COLO668 (cell line): Measurements from ENCODE around the gene SASH1.

Experiments used
- DNase-seq: peaks from one replicate; lab custom pipeline; 2025; ENCODE audit not compliant: unreplicated experiment; lab: John Stamatoyannopoulos, UW

SASH1 gene

GRCh38 chr6:148430897-148431296, 88.3 kb downstream of the SASH1 start:
- DNase-seq = no peak

DNA sequence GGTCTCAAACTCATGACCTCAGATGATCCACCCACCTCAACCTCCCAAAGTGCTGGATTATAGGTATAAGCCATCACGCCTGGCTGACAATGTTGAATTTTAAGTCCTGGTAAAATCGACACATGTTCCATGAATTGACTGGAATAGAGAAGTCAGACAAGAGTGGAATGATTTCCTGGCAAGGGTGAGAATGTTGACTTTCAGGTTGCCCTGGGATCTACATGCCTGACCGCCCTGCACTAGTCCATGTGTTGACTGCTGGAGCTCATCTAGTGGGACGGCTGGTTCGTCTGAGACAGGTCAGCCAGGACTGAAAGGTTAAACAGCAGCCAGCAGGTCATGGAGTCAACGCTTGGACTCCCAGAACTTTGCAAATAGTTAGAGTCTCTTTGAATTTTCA, 88.8 kb downstream of the SASH1 start:
- no peak for DNase-seq

DNA sequence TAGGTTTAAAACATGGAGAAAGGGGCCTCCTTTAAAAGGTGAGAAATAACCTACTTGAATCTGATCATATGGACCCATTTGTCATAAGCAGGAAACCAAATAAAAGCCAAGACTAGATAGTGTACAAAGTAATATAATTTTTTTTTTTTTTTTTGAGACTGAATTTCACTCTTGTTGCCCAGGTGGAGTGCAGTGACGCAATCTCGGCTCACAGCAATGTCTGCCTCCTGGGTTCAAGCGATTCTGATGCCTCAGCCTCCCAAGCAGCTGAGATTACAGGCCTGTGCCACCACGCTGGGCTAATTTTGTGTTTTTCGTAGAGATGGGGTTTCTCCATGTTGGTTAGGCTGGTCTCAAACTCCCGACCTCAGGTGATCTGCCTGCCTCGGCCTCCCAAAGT, 89.2 kb downstream of the SASH1 start:
- DNase-seq = no peak

DNA sequence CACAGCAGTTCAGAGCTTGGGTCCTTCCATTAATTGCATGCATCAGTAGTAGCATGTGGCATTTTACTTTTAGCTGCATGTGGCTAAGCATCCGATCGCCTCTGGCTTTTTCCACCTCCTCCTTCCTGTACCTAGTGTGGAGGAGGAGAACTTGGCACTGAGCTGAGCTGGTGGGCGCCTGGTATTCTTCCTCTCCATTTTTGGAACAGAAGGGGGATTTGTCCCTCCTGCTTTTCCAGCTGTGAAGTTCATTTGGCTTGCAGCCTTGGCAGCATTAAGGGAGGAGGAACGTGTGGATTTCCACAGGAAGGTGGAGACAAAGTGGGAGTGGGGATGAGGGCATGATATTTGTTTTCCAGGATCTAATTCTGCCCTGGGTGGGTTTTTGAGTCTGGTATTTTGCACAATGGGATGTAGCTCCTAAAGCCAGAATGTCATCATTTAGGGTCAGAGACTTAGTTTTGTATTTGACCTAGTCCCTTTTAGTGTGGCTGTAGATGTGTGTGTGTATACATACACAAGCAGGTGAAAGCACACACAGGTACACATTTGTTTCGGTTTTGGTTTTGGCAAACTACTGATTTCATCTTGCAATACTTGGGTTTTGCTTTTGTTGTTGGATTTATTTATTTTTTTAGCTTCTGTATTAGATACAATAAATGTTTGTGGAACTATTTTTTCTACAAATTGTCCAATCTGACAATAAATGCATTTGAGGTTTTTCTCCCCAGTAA, 90.0 kb downstream of the SASH1 start:
- DNase-seq = no peak

DNA sequence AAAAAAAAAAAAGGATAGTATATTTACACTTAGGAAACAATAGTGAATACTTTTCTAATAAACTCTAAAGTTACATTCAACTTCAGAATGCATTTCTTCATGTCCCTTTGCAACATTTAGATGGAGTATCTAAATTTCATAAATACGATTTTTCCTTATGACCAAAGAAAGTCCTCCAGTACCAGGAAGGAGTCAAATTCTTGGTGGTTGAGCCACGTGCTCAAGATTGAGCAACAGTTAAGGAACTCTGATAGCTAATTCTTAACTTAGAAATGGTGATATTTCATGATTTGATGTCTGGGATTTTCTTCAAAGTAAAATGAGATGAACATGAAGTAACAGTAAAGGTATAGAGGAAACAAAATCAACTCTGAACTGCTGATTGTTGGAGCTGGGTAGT, 92.7 kb downstream of the SASH1 start:
- DNase-seq = no peak

GRCh38 chr6:148436466-148436865, 93.8 kb downstream of the SASH1 start:
- DNase-seq = no peak

- DNase-seq = no peak
Measured at GRCh38 chr6:148438632-148439031, 96.0 kb downstream of the SASH1 start.

- DNase-seq = no peak
Measured at GRCh38 chr6:148440016-148440415, 97.4 kb downstream of the SASH1 start.

- DNase-seq = no peak
Measured at GRCh38 chr6:148440877-148441453, 98.3 kb downstream of the SASH1 start.

DNA sequence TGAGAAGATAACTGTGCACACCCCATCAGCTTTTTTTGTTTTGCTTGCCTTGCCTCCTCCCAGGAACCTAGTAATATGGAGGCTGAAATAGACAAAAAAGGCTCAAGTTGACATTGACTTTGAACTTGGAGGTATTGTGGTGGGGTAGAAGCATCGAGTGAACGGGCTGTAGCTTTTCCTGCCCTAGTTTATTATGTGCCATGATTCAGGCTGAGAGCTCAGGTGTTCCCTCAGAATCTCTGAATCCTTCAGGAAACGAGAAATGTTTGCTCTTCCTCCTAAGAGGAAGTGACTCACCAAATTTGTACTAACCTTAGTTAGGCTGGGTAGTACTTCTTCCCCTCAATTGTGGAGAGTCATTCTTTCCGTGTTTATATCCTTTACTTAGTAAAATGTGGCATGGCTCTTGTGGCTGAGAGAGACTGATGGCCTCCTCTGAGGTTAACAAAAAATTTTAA, 98.8 kb downstream of the SASH1 start:
- no peak for DNase-seq

DNA sequence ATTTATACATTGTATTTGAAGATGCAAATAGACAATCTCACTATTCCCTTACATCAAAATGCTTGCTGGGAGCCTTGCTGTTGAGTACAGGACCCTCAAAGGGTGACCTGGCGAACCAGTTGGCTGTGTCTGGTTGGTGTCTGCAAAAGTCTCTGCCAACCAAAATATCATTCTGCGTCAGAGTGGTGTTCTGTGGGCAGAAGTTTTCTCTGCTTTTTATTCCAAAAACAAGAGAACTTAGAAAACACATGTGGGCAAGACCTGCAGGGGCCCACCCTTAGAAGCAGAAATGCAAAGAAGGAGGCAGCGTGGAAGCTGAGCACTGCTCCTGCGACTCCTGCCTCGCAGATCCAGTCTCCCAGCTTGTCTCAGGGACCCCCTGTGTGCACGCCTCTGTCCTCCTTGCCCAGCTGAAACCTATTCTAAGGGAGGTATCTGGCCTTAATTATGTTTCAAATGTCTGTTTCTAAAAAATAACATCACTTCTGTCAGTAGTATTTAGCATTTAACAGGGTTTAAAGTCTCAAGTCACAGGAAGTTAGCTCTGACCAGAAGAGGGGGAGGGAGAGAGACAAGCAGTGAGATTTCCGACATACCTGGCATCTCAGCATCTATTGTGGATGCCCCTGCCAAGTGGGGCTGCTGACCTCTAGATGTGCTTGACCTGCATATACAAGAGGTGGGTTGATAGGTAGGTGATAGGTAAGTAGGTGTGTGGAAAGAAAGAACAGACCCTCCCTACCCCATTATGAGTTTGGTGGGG, 101.3 kb downstream of the SASH1 start:
- no peak for DNase-seq

- DNase-seq = no peak
Measured at GRCh38 chr6:148445116-148445515, 102.5 kb downstream of the SASH1 start.

GRCh38 chr6:148445620-148446019, 103.0 kb downstream of the SASH1 start:
- no peak for DNase-seq

DNA sequence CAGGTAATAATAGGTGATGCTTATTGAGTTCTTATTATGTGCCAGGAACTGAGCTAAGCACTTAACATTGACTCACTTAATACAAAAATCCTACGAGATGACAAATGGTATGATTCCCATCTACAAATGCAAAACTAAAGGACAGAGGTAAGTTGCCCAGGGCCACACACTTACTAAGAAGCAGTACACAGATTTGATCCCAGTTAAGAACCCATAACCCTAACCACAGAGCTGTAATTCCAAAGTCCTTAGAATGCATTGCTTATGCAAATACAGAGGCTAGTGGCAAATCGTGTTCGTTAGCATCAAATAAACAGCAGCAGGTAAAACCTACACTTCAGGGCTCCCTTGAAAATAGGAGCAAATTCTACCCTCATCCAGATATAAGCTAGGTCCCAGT, 104.0 kb downstream of the SASH1 start:
- DNase-seq = no peak

GRCh38 chr6:148447521-148448230, 105.0 kb downstream of the SASH1 start:
- DNase-seq = no peak

- DNase-seq = no peak
Measured at GRCh38 chr6:148448369-148449012, 105.9 kb downstream of the SASH1 start.

GRCh38 chr6:148450866-148451265, 108.2 kb downstream of the SASH1 start:
- no peak for DNase-seq

DNA sequence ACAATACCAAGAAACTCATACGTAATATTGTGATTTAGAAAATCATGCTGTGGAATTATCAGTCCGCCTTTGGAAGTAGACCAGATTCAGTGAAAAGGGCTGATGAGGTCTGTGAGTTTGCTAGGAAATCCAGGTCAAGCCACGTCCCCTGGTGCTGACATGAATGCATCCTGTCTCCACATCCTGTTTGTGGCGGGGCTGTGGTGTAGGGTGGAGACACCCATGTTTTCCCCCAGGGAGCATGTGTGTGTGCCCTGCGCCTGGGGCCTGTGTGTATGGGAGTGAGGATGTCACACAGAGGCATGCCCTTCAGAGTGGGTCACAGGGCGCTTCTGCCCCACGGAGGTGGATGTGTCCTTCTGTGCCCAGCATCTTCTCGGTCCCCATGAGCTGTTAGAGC, 109.1 kb downstream of the SASH1 start:
- DNase-seq = no peak

DNA sequence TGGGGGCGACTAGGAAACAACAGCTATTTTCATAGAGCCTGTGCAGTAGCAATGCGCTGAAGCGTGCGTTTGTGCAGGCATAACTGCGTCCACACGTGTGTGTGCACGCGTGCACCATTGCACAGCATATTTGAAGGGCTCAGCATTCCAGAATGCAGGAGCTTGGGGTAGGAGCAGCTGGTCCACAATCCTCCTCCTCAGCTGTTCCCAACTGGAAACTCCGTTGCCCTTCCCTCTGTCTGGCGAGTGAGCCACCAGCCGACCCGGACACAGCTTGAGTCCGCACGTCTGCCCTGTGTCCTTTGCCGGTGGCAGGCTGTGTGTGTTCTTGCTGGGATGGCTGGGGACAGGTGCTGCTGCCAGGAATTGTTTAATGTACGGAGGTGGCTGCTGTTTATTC, 110.2 kb downstream of the SASH1 start:
- DNase-seq = no peak

DNA sequence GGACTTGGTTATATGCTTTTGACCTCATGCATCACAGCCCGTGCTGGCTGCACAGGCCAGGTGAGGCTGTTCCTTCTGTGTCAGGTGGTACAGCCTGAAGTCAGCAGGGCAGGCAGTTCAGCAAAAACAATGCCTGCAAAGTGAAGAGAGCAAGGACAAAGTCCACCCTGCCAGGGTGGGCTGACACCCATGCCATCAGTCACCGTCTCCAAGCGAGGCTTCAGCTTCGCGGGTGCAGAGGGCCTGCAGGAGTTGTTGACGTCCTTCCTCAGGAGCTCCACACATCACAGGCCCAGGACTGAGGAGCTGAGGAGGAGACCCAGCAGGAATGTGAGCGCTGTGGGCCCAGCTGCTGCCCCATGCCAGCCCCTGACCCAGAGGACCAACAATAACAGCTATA, 111.3 kb downstream of the SASH1 start:
- no peak for DNase-seq

GRCh38 chr6:148455225-148455624, 112.6 kb downstream of the SASH1 start:
- no peak for DNase-seq
